Effector memory CD4-positive, alpha-beta T cell (primary cell): Measurements from ENCODE around the gene MMP21.

Source experiments
- DNase-seq, 3 donors: peaks; one replicate each; pipeline ENCODE4 v3.0.0-alpha.2; 2020
- H3K27ac ChIP-seq: 2 replicates; pipeline ENCODE4 v1.7.0; 2013; ENCODE audit warnings: mild to moderate bottlenecking, low read length, moderate library complexity; ENCODE audit not compliant: insufficient read depth, poor library complexity, severe bottlenecking
- H3K27me3 ChIP-seq: replicated peaks from 2 replicates; pipeline ENCODE4 v1.7.0; 2013; ENCODE audit warnings: mild to moderate bottlenecking, low read length; ENCODE audit not compliant: insufficient read depth, control insufficient read depth, poor library complexity, severe bottlenecking
- H3K36me3 ChIP-seq: 2 replicates; pipeline ENCODE4 v1.7.0; 2013; ENCODE audit warnings: mild to moderate bottlenecking, low read length, moderate library complexity; ENCODE audit not compliant: control insufficient read depth, insufficient read depth
- H3K4me1 ChIP-seq: 2 replicates; pipeline ENCODE4 v1.7.0; 2013; ENCODE audit warnings: low read length, mild to moderate bottlenecking; ENCODE audit not compliant: control insufficient read depth, insufficient read depth, poor library complexity, severe bottlenecking
- H3K4me3 ChIP-seq: 2 replicates; pipeline ENCODE4 v1.7.0; 2013; ENCODE audit warnings: low read length, low read depth, mild to moderate bottlenecking; ENCODE audit not compliant: insufficient read depth, poor library complexity, severe bottlenecking
- H3K9me3 ChIP-seq: 2 replicates; pipeline ENCODE4 v1.7.0; 2013; ENCODE audit warnings: mild to moderate bottlenecking, low read length, moderate library complexity; ENCODE audit not compliant: control insufficient read depth

The MMP21 gene

DNA sequence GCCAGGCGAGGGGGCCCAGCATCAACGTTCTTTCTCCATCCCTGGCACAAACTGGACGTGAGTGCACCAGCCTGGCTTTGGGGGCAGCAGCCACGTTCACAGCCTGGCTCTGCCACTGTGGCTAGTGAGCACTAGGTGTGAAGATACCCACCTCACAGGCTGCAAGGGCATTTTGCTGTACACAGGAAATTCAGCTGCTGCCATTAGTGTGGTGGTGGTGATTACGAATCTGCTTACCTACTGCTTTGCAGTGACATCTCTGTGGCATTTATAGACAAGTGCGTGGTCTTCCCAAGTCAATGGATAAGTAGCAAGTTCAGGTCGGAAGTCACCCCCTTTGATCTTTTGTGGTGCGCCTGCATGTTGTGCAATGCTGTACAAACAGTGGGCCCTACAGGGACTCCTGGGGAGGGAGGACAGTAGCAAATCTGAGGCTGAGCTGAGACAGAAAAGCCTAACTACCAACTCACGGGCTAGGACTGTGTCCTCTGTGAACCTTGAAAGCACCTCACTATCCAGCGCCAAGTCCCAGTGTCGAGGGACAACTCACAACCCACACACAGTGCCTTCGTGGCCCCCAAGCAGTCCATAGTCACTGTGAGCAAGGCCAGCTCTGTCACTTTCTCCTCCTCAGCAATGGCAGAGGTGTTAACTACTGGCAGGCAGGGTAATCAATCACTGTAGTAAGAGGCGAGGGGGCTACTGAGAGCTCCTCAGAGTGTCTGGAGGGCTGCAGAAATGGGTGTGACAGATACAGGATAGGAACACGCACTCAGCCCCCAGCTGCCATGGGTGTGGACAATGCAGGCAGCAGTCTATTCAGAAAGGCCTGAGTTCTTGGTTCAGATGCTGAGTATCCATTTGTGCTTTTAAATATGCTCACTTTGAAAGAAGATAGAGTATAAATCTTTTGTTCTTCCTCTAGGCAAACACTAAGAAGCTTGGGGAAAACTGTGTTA lies 17.0 kb upstream of the MMP21 start:
- Histone ChIP-seq H3K36me3 (peaks cover 30% of the 10 kb centered on the region), H3K4me3 (no peak overlapping the region)

DNA sequence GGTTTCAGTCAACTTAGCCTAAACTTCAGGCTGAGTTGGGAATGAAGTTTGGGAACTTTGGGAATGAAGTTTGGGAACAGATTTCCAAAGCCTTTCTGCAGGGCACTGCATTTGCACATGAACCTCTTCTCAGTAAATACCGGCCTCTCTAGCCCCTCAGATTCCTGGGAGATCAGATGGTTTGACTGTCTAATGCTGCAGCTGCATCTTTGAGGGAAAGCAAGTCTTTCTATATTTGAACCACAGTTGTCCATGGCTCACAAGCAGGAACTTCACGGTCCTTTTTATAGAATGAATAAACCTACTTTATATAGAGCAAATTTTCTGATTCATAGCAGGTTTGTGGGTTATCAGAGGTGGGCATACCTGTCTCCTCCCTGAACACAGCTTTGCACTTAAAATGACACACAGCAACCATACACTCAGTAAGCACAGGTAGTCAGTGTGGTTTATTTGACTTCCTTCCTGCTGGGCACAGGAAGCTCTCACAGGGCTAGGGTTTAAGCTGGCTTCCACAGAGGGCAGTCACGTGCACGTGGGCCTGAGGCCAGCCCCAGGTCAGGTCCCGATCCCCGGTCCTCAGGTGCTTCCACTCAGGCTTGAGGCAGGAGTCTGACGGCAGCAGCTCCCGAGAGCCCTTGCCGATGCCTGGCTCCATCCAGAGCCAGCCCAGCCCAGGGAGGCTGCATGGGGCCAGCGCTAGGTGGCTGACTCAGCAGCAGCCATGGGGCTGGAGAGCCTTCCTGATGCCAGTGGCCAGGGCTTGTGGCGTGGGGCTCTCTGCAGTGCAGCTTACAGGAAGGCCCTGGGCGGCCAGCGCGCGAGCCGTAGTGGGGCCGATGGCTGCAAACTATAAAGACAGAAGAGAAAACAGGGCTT lies 12.8 kb upstream of the MMP21 start:
- Histone ChIP-seq H3K27ac (peak overlapping the region; percentile 13), H3K36me3 (peaks cover 13% of the 10 kb centered on the region)

More for the DNA sequence above, 17.0 kb upstream of the MMP21 start:
- no peak for DNase-seq
- Histone ChIP-seq H3K4me1 (peaks cover 9% of the 10 kb centered on the region), H3K27ac (no peak overlapping the region), H3K27me3 (no peaks in the 10 kb centered on the region), H3K9me3 (no peaks in the 10 kb centered on the region)

DNA sequence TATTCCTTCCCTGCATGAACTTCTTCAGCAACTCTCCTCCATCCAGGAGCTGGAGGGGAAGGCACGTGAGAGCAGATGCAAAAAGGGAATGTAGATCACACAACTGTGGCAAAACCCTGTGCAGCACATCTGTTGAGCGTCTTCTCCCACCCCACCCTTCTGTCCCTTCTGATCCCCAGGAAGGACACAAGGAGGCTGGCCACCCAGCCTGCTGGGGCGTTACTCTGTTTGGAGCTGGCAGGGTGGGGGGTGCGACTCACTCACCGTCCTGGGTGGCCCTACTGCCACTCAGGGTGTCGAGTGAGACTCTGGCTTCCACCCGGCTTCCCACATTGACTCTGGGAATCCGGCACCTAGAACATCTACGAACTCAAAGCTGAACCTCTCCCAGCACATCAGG lies 10.2 kb upstream of the MMP21 start:
- DNase-seq = no peak
- no peaks in the 10 kb centered on the region for H3K27me3 ChIP-seq
- H3K4me1 ChIP-seq = peaks cover 9% of the 10 kb centered on the region
- peaks cover 5% of the 10 kb centered on the region for H3K36me3 ChIP-seq
- H3K4me3 ChIP-seq = no peak overlapping the region
- no peak overlapping the region for H3K27ac ChIP-seq
- no peaks in the 10 kb centered on the region for H3K9me3 ChIP-seq

More for the DNA sequence above, 12.8 kb upstream of the MMP21 start:
- Histone ChIP-seq H3K9me3 (no peaks in the 10 kb centered on the region), H3K4me3 (no peak overlapping the region), H3K4me1 (peaks cover 9% of the 10 kb centered on the region), H3K27me3 (no peaks in the 10 kb centered on the region)
- no peak for DNase-seq

DNA sequence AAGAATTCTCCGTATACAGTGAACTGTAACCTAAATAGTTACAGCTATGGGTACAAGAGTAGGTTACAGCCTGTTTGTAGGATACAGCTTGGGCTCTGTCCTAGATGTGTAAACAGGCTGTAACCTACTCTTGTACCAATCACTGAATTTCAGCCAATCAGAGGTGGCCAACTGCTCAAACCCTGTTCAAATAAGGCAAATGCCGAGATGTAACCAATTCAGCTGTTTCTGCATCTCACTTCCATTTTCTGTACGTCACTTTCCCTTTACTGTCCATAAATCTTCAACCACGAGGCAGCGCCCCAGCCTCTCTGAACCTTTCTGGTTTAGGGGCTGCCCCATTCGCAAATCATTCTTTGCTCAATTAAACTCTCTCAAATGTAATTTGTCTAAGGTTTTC lies 8.3 kb upstream of the MMP21 start:
- H3K9me3 ChIP-seq = no peaks in the 10 kb centered on the region
- no peaks in the 10 kb centered on the region for H3K36me3 ChIP-seq
- DNase-seq = no peak
- H3K4me3 ChIP-seq = no peak overlapping the region
- H3K27ac ChIP-seq = no peak overlapping the region
- H3K4me1 ChIP-seq = peaks cover 9% of the 10 kb centered on the region
- no peaks in the 10 kb centered on the region for H3K27me3 ChIP-seq

DNA sequence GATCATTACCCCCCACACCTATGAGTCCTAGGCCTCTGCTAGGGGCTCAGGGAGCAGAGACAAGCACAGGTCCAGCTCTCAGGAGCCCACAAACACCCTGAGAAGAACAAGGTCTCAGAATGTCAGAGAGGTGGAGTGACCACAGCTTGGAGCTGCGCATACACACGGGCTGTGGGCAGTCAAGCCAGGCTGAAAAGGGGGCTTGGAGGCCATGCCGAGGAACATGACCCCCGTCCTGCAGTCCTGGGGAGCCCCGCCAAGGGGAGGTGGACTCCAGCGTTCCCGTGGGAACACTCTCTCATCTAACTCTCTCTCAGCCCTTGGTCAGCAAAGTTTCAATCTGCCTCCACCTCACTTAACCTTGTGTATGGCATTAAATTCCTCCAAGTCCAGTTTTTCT lies 7.8 kb upstream of the MMP21 start:
- H3K36me3 ChIP-seq = no peaks in the 10 kb centered on the region
- H3K4me3 ChIP-seq = no peak overlapping the region

DNA sequence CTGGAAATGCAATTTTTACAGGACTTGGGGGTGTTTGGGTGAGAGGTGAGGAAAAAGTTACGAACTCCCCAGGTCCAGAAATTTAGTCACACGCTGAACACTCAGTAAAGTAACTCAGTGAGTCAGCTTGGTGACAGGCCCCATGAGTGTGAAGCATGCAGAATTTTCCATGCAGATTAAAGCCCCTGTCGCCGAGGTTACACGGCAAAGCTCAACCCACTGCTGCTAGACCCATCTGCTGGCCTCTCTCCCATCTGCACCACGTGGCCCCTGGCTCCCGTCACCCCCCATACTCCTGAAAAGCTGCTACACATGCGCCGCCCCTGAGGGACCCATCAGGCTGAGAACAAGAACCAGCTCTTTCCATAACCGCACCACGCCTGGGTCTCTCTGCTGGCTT lies 7.0 kb upstream of the MMP21 start:
- Histone ChIP-seq H3K9me3 (no peaks in the 10 kb centered on the region), H3K4me1 (no peaks in the 10 kb centered on the region), H3K27ac (no peak overlapping the region), H3K4me3 (no peak overlapping the region), H3K27me3 (no peaks in the 10 kb centered on the region), H3K36me3 (no peaks in the 10 kb centered on the region)
- DNase-seq = no peak

More for the DNA sequence above, 7.8 kb upstream of the MMP21 start:
- no peak for DNase-seq
- no peaks in the 10 kb centered on the region for H3K27me3 ChIP-seq
- H3K27ac ChIP-seq = no peak overlapping the region
- peaks cover 7% of the 10 kb centered on the region for H3K4me1 ChIP-seq
- no peaks in the 10 kb centered on the region for H3K9me3 ChIP-seq

DNA sequence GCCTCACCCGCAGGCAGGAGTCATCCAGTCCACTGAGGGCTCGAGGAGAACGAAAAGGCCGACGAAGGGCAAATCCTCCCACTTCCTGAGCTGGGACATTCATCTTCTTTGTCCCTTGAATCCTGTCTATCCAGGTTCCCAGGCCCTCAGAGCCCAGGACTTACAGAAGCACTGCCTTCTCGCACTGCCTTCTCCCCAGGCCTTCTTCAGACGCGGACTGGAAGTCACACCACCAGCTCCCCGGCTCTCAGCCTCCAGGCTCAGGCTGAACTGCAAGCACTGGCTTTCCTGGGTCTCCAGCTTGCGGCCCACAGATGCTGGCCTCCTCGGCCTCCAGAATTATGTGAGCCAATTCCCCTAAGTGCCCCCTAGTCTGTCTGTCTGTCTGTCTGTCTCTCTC lies 6.4 kb upstream of the MMP21 start:
- no peak for DNase-seq
- H3K27me3 ChIP-seq = no peaks in the 10 kb centered on the region
- no peak overlapping the region for H3K4me3 ChIP-seq
- H3K27ac ChIP-seq = no peak overlapping the region
- H3K9me3 ChIP-seq = no peaks in the 10 kb centered on the region
- H3K36me3 ChIP-seq = no peaks in the 10 kb centered on the region
- no peaks in the 10 kb centered on the region for H3K4me1 ChIP-seq

DNA sequence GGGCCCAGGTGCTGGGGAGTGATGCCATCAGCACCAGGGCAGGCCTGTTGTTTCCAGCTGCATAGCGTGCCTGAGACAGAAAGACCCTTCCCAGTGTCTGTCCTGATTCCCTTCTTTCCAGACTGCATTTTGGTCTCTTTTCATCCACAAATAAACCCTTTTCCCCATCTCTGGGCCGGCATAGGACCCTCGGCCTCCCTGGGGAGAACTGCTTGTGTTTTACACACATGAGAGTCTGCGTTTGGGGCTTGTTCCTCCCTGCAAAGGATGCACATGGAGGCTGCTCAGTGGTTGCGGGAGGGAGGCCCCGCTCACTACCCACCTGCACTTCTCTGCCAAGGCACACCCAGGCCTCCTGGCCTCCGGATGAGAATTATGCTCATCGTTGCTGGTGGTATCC lies 5.8 kb upstream of the MMP21 start:
- Histone ChIP-seq H3K36me3 (no peaks in the 10 kb centered on the region), H3K27ac (no peak overlapping the region), H3K4me3 (no peak overlapping the region), H3K9me3 (no peaks in the 10 kb centered on the region), H3K27me3 (no peaks in the 10 kb centered on the region), H3K4me1 (no peaks in the 10 kb centered on the region)
- DNase-seq = no peak

DNA sequence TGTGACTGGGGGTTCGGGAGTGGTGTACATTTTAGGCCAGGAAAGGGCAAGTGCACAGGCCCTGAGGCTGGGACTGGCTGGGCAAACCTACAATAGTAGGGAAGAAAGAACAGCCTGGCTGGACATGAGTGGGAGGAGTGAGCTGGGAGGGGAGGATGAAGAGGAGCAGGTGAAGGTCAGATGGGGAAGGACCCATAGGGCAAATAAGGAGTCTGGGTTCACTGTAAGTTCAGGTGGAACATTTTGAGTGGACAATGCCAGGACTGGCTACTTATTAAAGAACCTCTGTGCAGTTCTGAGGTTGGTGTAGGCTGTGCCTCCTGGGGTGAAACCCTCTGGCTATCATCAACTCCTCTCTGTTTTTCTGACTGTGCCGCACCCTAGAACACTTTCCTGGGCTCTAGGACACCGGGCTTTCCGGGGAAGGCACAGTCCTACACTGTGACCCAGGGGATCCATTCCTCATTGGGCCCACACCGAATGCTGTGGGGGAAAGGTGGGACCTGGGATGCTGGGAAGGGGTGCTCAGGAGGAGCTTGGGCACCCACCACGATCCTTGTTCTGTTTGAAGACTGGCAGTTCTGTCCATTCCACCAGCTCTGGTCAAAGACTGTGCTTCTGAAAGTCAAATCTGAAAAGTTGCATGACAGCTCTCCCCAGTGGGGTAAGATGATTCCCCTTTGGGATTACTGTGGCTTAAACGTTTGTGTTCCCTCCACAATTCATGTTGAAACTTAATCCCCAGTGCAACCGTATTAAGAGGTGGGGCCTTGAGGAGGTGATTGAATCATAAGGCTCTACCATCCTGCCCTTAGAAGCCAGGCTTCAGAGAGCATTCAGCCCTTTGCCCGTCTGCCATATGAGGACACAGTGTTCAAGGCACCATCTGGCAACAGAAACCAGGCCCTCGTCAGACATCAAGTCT lies 4.0 kb upstream of the MMP21 start:
- no peaks in the 10 kb centered on the region for H3K4me1 ChIP-seq
- H3K27me3 ChIP-seq = no peaks in the 10 kb centered on the region
- no peaks in the 10 kb centered on the region for H3K36me3 ChIP-seq
- no peak overlapping the region for H3K4me3 ChIP-seq
- no peaks in the 10 kb centered on the region for H3K9me3 ChIP-seq
- no peak overlapping the region for H3K27ac ChIP-seq
- DNase-seq = no peak
